ENCODE results near the gene ABHD1. TPM values are rescaled to one million over a fixed set of nuclear protein-coding genes. Genes with fewer than 3 reads are reported as not detected.
A peak's percentile ranks its signal among the peaks of the same experiment; 100 is the strongest.

Gene ABHD1
- total RNA-seq, 3 donors from 2014 or later (not counting 1 experiment from before 2014, with no cell fraction given) = 0.88 to 2.4 (median 1.2) TPM

- Mint-ChIP-seq H3K36me3 (no peaks in the 10 kb centered on the region), H3K9me3 (no peaks in the 10 kb centered on the region), H3K27ac (peak overlapping the region in 1 of 2 donors; percentile 86), H3K4me1 (peaks cover 26 to 50% of the 10 kb centered on the region in 2 donors), H3K4me3 (peak overlapping the region; percentile 56), H3K27me3 (ENCODE audit: low read depth in 2 of 2) (no peaks in the 10 kb centered on the region)
- intact Hi-C loops (cut with micrococcal nuclease) = loop anchor here (10.0 kb wide), 1 partner anchor 55 kb away; the partner anchor contains the start of genes PREB and PRR30
- H3K9me3 ChIP-seq (ENCODE audit: control insufficient read depth, insufficient read depth, low read length) = no peaks in the 10 kb centered on the region
- 96% methylated on average over 7 of the region's 7 CpGs for WGBS (ENCODE audit: insufficient coverage)
- ATAC-seq = no peak
- no peaks in the 10 kb centered on the region for H3K36me3 ChIP-seq (ENCODE audit: control insufficient read depth, insufficient read depth, low read length)
- DNase-seq = no peak
- no peak overlapping the region for H3K27ac ChIP-seq (ENCODE audit: low read length)
- H3K27me3 ChIP-seq (ENCODE audit: control insufficient read depth, insufficient read depth, low read length) = no peaks in the 10 kb centered on the region
- TF ChIP-seq CTCF (IDR thresholded peaks at IDR 0.05) = no peak
- no peak overlapping the region for H3K4me3 ChIP-seq (ENCODE audit: low read length)
- H3K4me1 ChIP-seq (ENCODE audit: control insufficient read depth, insufficient read depth, low read length) = peaks cover 41% of the 10 kb centered on the region
Observed at GRCh38 chr2:27080140-27080469, 43.5 kb upstream of the ABHD1 start.

- peak overlapping the region; percentile 81 for H3K4me3 Mint-ChIP-seq
- no peaks in the 10 kb centered on the region for H3K36me3 Mint-ChIP-seq
- H3K27me3 Mint-ChIP-seq (ENCODE audit: low read depth in 2 of 2) = no peaks in the 10 kb centered on the region
- Histone ChIP-seq H3K27me3 (ENCODE audit: control insufficient read depth, insufficient read depth, low read length) (no peaks in the 10 kb centered on the region), H3K36me3 (ENCODE audit: control insufficient read depth, insufficient read depth, low read length) (no peaks in the 10 kb centered on the region), H3K4me3 (ENCODE audit: low read length) (no peak overlapping the region), H3K9me3 (ENCODE audit: control insufficient read depth, insufficient read depth, low read length) (no peaks in the 10 kb centered on the region), H3K27ac (ENCODE audit: low read length) (peak overlapping the region; percentile 62), H3K4me1 (ENCODE audit: control insufficient read depth, insufficient read depth, low read length) (peaks cover 41% of the 10 kb centered on the region)
- intact Hi-C loops (cut with micrococcal nuclease) = loop anchor here (10.0 kb wide), 1 partner anchor 54 kb away; the partner anchor contains the start of genes PREB and PRR30
- DNase-seq = no peak
- WGBS (ENCODE audit: insufficient coverage) = 96% methylated on average over 14 of the region's 14 CpGs
- no peak for TF ChIP-seq CTCF (IDR thresholded peaks at IDR 0.05)
- peak overlapping the region; percentile 86 to 92 for H3K27ac Mint-ChIP-seq
- no peaks in the 10 kb centered on the region for H3K9me3 Mint-ChIP-seq
- no peak for ATAC-seq
- peaks cover 26 to 50% of the 10 kb centered on the region in 2 donors for H3K4me1 Mint-ChIP-seq
Observed at GRCh38 chr2:27080603-27080936, 43.0 kb upstream of the ABHD1 start.

GRCh38 chr2:27081984-27082772, 41.4 kb upstream of the ABHD1 start:
- Histone ChIP-seq H3K27ac (ENCODE audit: low read length) (peak overlapping the region; percentile 62), H3K4me1 (ENCODE audit: control insufficient read depth, insufficient read depth, low read length) (peaks cover 43% of the 10 kb centered on the region), H3K27me3 (ENCODE audit: control insufficient read depth, insufficient read depth, low read length) (no peaks in the 10 kb centered on the region), H3K9me3 (ENCODE audit: control insufficient read depth, insufficient read depth, low read length) (no peaks in the 10 kb centered on the region), H3K4me3 (ENCODE audit: low read length) (no peak overlapping the region), H3K36me3 (ENCODE audit: control insufficient read depth, insufficient read depth, low read length) (no peaks in the 10 kb centered on the region)
- DNase-seq (no peak), ATAC-seq (no peak)
- Mint-ChIP-seq H3K9me3 (no peaks in the 10 kb centered on the region), H3K4me3 (peak overlapping the region; percentile 81), H3K4me1 (peaks cover 27 to 45% of the 10 kb centered on the region in 2 donors), H3K27ac (peak overlapping the region; percentile 86 to 92), H3K27me3 (ENCODE audit: low read depth in 2 of 2) (no peaks in the 10 kb centered on the region), H3K36me3 (no peaks in the 10 kb centered on the region)
- WGBS (ENCODE audit: insufficient coverage) = 96% methylated on average over 38 of the region's 38 CpGs
- intact Hi-C loops (cut with micrococcal nuclease) = loop anchor here (1.0 to 10.0 kb wide), 2 partner anchors 11 to 53 kb away; partner anchors contain the start of genes OST4, PREB and PRR30
- no peak for TF ChIP-seq CTCF (IDR thresholded peaks at IDR 0.05)
